Forelimb muscle (tissue), 1 donor: Measurements from ENCODE around the gene WDR47. TPM values are rescaled to one million over a fixed set of nuclear protein-coding genes. Genes with fewer than 3 reads are reported as not detected.
A peak's percentile ranks its signal among the peaks of the same experiment; 100 is the strongest.
"Not testable (repeated sequence)": the region's sequence is repeated elsewhere in the genome, so short reads cannot be mapped to it uniquely, and the experiment has no call there.

Experiments
- DNase-seq: peaks from one replicate; pipeline ENCODE4 v3.0.0-alpha.2; 2013; ENCODE audit warnings: low read depth
- polyA plus RNA-seq: library from polyadenylated mRNA; unstranded; fragments of 120-200 nt; gene quantifications from one replicate; pipeline ENCODE4 v1.2.1, GENCODE V29; 2013; ENCODE audit not compliant: insufficient read length

Gene WDR47
- polyA plus RNA-seq, 1 donor, result 13.0 TPM

- DNase-seq, result not testable (repeated sequence)
Measured at GRCh38 chr1:109052145-109052544, 10.2 kb upstream of the WDR47 start.

GRCh38 chr1:109050228-109050995 is 8.5 kb upstream of the WDR47 start:
- no peak for DNase-seq

- no peak for DNase-seq
Measured at GRCh38 chr1:109048335-109048734, 6.4 kb upstream of the WDR47 start.

DNA sequence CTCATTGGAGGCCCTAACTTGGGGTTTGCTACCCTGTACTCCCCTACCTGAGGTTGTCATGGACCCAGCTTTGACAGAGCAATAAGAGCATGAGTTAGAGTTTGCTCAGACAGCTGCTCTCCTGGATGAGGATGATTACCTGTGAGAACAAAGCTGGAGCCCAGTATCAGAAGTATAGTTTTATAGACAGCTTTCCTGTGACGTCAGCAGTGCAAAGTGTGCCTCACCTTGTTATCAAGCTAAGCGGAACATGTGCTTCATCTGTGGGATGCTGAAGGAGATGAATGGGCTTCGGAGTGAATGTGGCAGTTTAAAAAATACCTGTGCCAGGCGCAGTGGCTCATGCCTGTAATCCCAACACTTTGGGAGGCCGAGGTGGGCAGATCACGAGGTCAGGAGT is 5.4 kb upstream of the WDR47 start:
- no peak for DNase-seq

DNA sequence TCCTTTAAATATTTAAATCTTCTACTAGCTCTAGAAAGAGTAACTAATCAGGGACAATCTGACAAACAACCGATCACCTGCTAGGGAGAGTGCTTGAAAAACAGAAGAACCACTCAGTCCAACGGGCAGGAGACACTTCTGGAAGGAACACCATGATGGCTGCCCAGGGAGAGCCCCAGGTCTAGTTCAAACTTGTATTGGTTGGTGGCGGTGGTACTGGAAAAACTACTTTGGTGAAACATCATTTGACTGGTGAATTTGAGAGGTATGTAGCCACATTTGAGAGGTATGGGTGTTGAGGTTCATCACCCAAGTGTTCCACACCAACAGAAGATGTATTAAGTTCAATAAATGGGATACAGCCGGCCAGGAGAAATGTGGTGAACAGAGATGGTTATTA is 4.8 kb upstream of the WDR47 start:
- DNase-seq, result no peak

- DNase-seq, result no peak
Measured at GRCh38 chr1:109045595-109045994, 3.7 kb upstream of the WDR47 start.

DNA sequence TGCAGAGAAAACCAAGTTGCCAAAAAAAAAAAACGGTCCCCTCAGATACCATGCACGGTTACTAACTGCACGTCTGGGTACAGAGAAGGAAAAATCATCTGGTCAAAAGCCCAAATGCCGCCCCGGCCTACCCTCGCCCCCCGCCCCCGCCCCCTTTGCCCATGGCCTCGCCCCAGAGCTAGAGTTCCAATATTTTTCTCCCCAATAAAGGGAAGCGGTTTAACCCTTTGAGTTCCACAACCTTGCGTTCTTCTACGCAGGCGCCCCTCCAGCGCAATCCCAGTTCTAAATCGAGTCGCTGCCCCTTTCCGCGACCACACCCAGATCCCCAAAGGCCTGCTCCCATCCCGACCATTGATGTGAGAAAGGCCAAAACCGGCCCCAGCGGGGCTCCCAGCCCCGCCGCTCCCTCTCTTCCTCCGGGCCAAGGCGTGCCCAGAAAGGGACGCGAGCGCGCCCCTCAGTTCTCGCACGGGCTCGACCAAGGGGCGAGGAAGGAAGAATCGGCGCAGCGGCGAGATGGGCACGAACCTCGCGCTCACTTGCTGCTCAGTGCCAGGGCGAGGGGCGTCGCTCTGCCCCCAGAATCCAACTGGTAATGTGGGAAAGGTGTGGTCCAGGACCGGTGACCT is 797 bp downstream of the WDR47 start:
- no peak for DNase-seq

- no peak for DNase-seq
Measured at GRCh38 chr1:109040627-109040988, 1.3 kb downstream of the WDR47 start.

- no peak for DNase-seq
Measured at GRCh38 chr1:109034382-109034781, 7.5 kb downstream of the WDR47 start.

GRCh38 chr1:109029493-109029892 is 12.4 kb downstream of the WDR47 start:
- not testable (repeated sequence) for DNase-seq

- no peak for DNase-seq
Measured at GRCh38 chr1:109027841-109028240, 14.1 kb downstream of the WDR47 start.

GRCh38 chr1:109025694-109026093 is 16.2 kb downstream of the WDR47 start:
- DNase-seq, result no peak

GRCh38 chr1:109024646-109025045 is 17.3 kb downstream of the WDR47 start:
- DNase-seq, result no peak

GRCh38 chr1:109020693-109021257 is 21.1 kb downstream of the WDR47 start:
- no peak for DNase-seq

DNA sequence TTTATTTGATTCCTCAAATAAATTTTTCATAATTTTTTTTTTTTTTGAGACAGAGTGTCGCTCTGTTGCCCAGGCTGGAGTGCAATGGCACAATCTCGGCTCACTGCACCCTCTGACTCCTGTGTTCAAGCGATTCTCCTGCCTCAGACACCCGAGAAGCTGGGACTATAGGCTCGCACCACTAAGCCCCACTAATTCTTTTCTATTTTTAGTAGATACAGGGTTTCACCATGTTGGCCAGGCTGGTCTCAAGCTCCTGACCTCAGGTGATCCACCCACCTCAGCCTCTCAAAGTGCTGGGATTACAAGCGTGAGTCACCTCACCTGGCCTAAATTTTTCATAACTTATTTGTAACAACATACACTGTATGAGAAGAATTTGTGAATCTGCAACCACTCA is 24.2 kb downstream of the WDR47 start:
- DNase-seq, result not testable (repeated sequence)

- no peak for DNase-seq
Measured at GRCh38 chr1:109017134-109017533, 24.8 kb downstream of the WDR47 start.

DNA sequence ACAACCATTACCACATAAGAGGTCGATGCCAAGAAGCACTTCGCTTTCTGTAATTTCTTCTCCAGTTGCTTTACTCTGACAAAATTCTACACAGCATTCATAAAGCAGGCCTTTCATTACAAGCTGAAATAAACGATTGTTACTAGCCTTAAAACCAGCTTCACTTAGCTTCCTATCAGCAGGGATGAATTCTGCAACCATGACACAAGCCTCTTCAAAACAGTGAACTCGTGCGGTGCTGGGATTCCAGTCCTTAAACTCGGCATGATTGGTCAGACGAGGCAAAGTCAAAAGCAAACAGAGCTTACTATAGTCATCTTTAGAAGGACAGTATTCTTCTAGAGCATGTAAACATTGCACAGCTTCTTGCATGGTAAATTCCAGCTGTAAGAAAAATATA is 30.6 kb downstream of the WDR47 start:
- no peak for DNase-seq

GRCh38 chr1:108996622-108997021 is 45.3 kb downstream of the WDR47 start:
- DNase-seq, result not testable (repeated sequence)

DNA sequence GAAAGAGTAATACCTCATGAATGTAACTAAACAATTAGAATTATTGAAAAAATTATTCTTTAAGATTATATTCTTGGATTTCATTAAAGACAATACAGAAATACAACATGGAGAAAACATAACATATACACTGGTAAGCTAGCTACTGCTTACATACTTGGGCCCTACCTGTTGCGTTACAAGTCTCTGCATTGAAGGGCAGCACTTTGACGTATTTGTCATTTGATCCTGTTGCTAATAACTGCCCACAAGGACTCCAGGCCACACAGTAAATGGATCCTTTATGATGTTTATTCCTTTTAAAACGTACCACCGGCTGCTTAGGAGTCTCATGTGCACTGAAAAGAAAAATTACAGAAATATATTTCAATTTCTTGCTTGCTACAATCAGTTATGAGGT is 58.8 kb downstream of the WDR47 start:
- DNase-seq, result no peak

- DNase-seq, result no peak
Measured at GRCh38 chr1:108976658-108977057, 65.2 kb downstream of the WDR47 start.

DNA sequence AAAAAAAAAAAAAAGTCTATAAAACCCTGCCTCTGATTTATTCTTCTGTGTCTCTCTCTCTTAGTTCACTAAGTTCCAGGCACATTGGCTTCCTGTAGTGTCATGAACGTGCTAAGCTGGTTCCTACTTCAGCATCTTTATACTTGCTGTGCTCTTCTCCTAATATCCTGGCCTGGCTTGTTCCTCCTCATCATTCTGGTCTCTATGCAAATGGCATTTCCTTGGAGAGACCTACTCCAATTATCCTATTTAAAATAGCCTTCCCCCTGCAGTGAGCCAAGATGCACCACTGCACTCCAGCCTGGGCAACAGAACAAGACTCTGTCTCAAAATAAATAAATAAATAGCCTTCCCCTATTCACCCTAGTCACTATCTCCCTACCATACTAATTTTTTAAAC is 69.0 kb downstream of the WDR47 start:
- no peak for DNase-seq

DNA sequence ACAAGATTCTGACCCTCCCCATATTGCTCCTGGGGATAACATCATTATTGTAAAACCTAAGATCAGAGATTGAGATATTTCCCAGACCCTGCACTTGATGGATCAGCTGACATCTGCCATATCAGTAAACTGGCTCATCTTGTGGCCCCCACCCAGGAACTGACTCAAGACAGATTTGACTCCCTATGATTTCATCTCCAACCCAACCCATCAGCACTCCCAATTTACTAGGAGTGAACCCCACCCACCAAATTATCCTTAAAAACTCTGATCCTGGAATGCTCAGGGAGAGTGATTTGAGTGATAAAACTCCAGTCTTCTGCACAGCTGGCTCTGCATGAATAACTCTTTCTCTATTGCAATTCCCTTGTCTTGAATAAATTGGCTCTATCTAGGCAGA is 72.6 kb downstream of the WDR47 start:
- DNase-seq, result no peak

DNA sequence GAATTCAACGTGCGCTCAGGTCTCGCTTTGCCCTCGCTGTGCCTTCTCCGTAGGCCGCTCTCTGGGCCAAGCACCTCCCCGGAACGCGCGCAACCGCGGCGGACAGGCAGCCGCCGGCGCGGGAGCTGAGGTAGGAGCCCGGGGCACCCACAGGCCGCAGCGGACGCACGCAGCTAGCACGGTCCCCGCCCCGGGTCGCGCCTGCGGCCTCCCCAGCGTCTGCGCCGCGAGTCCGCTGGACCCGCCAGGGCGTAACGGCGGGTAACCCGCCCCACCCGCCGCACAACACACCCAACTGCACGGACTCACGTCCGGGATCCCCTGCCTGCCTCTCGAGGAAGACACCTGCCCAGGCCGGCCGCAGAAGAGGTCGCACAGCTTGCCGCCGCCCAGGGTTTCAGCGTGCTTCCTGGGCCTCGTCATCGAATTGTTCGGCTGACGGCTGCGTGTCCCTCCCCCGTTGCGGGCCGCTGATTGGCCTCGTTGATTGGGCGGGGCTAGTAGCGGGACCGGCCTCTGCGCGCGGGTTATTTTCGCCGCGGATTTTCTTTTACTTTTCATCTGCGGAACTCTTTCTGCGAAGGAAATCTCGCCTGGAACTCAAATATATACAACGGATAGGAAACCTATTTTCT is 78.7 kb downstream of the WDR47 start, which contains the start of gene CLCC1:
TSS of gene CLCC1 (minus strand) at position 433 of the 635 bp plus-strand sequence. CDS start 13,047 bp downstream, outside the sequence.
- peak; percentile 63 for DNase-seq
